B cell (primary cell): ENCODE data around the gene PTCHD1. TPM values are rescaled to one million over a fixed set of nuclear protein-coding genes. Genes with fewer than 3 reads are reported as not detected.

Experiments
- ATAC-seq: fragments of 200-7000 bp; cut with Tn5 transposase; one replicate; pipeline ENCODE4 v1.10.0; 2021; ENCODE audit warnings: low read depth, mild to moderate bottlenecking, moderate number of reproducible peaks, moderate library complexity
- CTCF ChIA-PET: fragments of 350-600 bp; sonication (Branson Sonifier 250); formaldehyde crosslinking; loops from one replicate; lab custom pipeline; 2021; ENCODE audit warnings: antibody characterized with exemption, inconsistent platforms; lab: Charles Lee
- POLR2A ChIA-PET: fragments of 350-600 bp; sonication (Branson Sonifier 250); formaldehyde crosslinking; loops from one replicate; lab custom pipeline; 2021; ENCODE audit warnings: antibody characterized with exemption; lab: Charles Lee
- DNase-seq: peaks from one replicate; pipeline ENCODE4 v3.0.0; 2013
- H2AFZ ChIP-seq: 2 replicates; pipeline ENCODE4 v1.6.1; 2012; ENCODE audit warnings: mild to moderate bottlenecking, low read depth, low read length; ENCODE audit not compliant: insufficient read depth, poor library complexity, severe bottlenecking
- H3K27ac ChIP-seq, 2 donors: 1 replicate in 1 of 2; 2 replicates in 1 of 2; pipeline ENCODE4 v1.5.1; 2012 to 2013; ENCODE audit warnings: low read length in 2 of 2, mild to moderate bottlenecking in 2 of 2, moderate library complexity in 1 of 2
- H3K27me3 ChIP-seq, 4 experiments: fragments of 200-600 bp in 1 of 4; sonication (generic) in 1 of 4; replicated peaks in 1 of 4; 1 replicate in 2 of 4; 2 replicates in 2 of 4; pipeline versions ENCODE4 v1.6.1 to v1.7.0; 2013 to 2016; ENCODE audit warnings: low read length in 3 of 4, mild to moderate bottlenecking in 2 of 4, mixed read lengths in 1 of 4, moderate library complexity in 1 of 4; ENCODE audit not compliant: insufficient read depth in 4 of 4, control insufficient read depth in 3 of 4; ENCODE audit errors: control extremely low read depth in 1 of 4
- H3K36me3 ChIP-seq, 2 experiments: replicated peaks in 1 of 2; 1 replicate in 1 of 2; 2 replicates in 1 of 2; pipeline versions ENCODE4 v1.6.1 to v1.7.1; 2013; ENCODE audit warnings: low read length in 1 of 2; ENCODE audit not compliant: insufficient read depth in 2 of 2, control insufficient read depth in 1 of 2; ENCODE audit errors: control extremely low read depth in 1 of 2, extremely low read depth in 1 of 2
- H3K4me1 ChIP-seq, 2 donors: fragments of 200-600 bp in 1 of 2; sonication (generic) in 1 of 2; 1 replicate in 1 of 2; 2 replicates in 1 of 2; pipeline versions ENCODE4 v1.5.1 to v1.6.1; 2013 to 2017; ENCODE audit warnings: low read length in 2 of 2; ENCODE audit not compliant: control insufficient read depth in 2 of 2, insufficient read depth in 2 of 2
- H3K4me2 ChIP-seq: replicated peaks from 2 replicates; pipeline ENCODE3; 2012; ENCODE audit warnings: mild to moderate bottlenecking, low read depth, low read length; ENCODE audit not compliant: poor library complexity, severe bottlenecking
- H3K4me3 ChIP-seq, 5 experiments: fragments of 200-600 bp in 1 of 5; sonication (generic) in 1 of 5; 1 replicate in 3 of 5; 2 replicates in 2 of 5; pipeline versions ENCODE4 v1.5.1 to v1.7.0; 2011 to 2016; ENCODE audit warnings: low read length in 4 of 5, mild to moderate bottlenecking in 4 of 5, low read depth in 2 of 5, control low read depth in 1 of 5, moderate library complexity in 1 of 5; ENCODE audit not compliant: insufficient read depth in 1 of 5; ENCODE audit errors: control extremely low read depth in 1 of 5, extremely low read depth in 1 of 5
- H3K79me2 ChIP-seq: fragments of 200-600 bp; sonication (generic); one replicate; pipeline ENCODE4 v1.6.0; 2016; ENCODE audit warnings: low read length; ENCODE audit not compliant: control insufficient read depth, insufficient read depth
- H3K9ac ChIP-seq: fragments of 200-600 bp; sonication (generic); 2 replicates; pipeline ENCODE4 v1.6.1; 2017; ENCODE audit warnings: mild to moderate bottlenecking, low read length, moderate library complexity
- H3K9me3 ChIP-seq, 3 donors: one replicate each; pipeline versions ENCODE4 v1.6.1 to v1.7.1; 2013; ENCODE audit warnings: low read length in 2 of 3; ENCODE audit not compliant: control insufficient read depth in 2 of 3, insufficient read depth in 1 of 3; ENCODE audit errors: control extremely low read depth in 1 of 3
- H4K20me1 ChIP-seq: 2 replicates; pipeline ENCODE4 v1.6.0; 2012; ENCODE audit warnings: mild to moderate bottlenecking, low read length; ENCODE audit not compliant: insufficient read depth, control insufficient read depth, poor library complexity, severe bottlenecking
- H3K27ac Mint-ChIP-seq: one replicate; pipeline ENCODE4 v1.8.0; 2021; ENCODE audit warnings: mixed read lengths
- H3K27me3 Mint-ChIP-seq: one replicate; pipeline ENCODE4 v1.8.0; 2021; ENCODE audit warnings: mixed read lengths
- H3K4me1 Mint-ChIP-seq: one replicate; pipeline ENCODE4 v1.8.0; 2021; ENCODE audit warnings: mixed read lengths
- H3K4me3 Mint-ChIP-seq: one replicate; pipeline ENCODE4 v1.8.0; 2021; ENCODE audit warnings: mixed read lengths
- H3K9me3 Mint-ChIP-seq: one replicate; pipeline ENCODE4 v1.8.0; 2022; ENCODE audit warnings: mixed read lengths; ENCODE audit not compliant: insufficient read depth
- EZH2 ChIP-seq: IDR thresholded peaks from 2 replicates; pipeline ENCODE4 v1.6.1; 2012; ENCODE audit warnings: borderline replicate concordance, low read depth, mild to moderate bottlenecking, moderate library complexity, low read length; ENCODE audit not compliant: insufficient read depth, poor library complexity, severe bottlenecking
- WGBS: methylation state at CpG from one replicate; pipeline ENCODE4 v1.1.5; 2013; ENCODE audit warnings: missing lambda C conversion rate; ENCODE audit not compliant: insufficient coverage; 5-methylcytosine and 5-hydroxymethylcytosine counted together
- intact Hi-C: fragments of 100-400 bp; cut with micrococcal nuclease; formaldehyde crosslinking; loops from one replicate; pipeline ENCODE4 v1.10.0; 2022
- polyA plus RNA-seq: library from polyadenylated mRNA; depleted of rRNA; stranded (reverse); fragments of >200 nt; gene quantifications from 2 replicates; pipeline ENCODE4 v1.2.3, GENCODE V29; 2012
- total RNA-seq, 2 donors: library from RNA; stranded (reverse); fragments of 120-200 nt in 1 of 2; gene quantifications; 1 replicate in 1 of 2; 2 replicates in 1 of 2; pipeline versions ENCODE4 v1.2.3 to v1.2.4, GENCODE V29; 2013 to 2022
- TF ChIP-seq, protein P1 (sequence below): fragments of 200-600 bp; IDR thresholded peaks from one replicate; pipeline ENCODE4 v1.8.0; 2022; ENCODE audit warnings: antibody characterized with exemption, mild to moderate bottlenecking

Gene PTCHD1
- total and polyA plus RNA-seq, 2 donors (not counting 1 experiment from before 2014, with no cell fraction given): not detected

DNA sequence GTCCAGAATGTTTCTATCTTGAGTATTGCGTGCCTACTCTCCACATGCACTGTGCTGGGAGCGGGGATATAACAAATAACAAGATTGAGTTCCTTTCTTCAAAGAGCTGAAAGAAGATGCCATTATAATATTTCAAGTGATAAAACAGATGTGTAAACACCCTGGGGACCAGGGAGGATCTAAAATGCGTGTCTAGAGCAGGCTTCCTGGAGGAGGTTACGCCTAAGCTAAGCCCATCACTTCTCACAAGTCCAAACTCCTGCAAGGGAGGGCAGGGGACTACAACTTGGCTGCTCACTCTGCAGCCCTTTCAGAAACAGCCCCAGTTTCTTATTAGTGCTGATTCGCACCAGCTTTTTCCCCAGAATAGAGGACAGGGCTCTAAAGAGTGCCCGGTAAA is 21.5 kb downstream of the PTCHD1 start:
- Histone ChIP-seq H3K9ac (no peak overlapping the region), H3K27ac (no peak overlapping the region), H3K4me1 (no peaks in the 10 kb centered on the region), H3K4me3 (no peak overlapping the region), H4K20me1 (no peaks in the 10 kb centered on the region), H3K9me3 (no peaks in the 10 kb centered on the region), H3K4me2 (no peak overlapping the region), H3K36me3 (no peaks in the 10 kb centered on the region), H3K79me2 (no peaks in the 10 kb centered on the region), H2AFZ (no peak overlapping the region), H3K27me3 (no peaks in the 10 kb centered on the region)
- CTCF ChIA-PET: no interaction called here
- TF ChIP-seq EZH2: no peak
- TF ChIP-seq, protein P1, sequence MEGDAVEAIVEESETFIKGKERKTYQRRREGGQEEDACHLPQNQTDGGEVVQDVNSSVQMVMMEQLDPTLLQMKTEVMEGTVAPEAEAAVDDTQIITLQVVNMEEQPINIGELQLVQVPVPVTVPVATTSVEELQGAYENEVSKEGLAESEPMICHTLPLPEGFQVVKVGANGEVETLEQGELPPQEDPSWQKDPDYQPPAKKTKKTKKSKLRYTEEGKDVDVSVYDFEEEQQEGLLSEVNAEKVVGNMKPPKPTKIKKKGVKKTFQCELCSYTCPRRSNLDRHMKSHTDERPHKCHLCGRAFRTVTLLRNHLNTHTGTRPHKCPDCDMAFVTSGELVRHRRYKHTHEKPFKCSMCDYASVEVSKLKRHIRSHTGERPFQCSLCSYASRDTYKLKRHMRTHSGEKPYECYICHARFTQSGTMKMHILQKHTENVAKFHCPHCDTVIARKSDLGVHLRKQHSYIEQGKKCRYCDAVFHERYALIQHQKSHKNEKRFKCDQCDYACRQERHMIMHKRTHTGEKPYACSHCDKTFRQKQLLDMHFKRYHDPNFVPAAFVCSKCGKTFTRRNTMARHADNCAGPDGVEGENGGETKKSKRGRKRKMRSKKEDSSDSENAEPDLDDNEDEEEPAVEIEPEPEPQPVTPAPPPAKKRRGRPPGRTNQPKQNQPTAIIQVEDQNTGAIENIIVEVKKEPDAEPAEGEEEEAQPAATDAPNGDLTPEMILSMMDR: no peak
- no CpG with 5 or more reads among the region's 6 CpGs for WGBS
- Mint-ChIP-seq H3K27ac (no peak overlapping the region), H3K4me1 (no peaks in the 10 kb centered on the region), H3K9me3 (no peaks in the 10 kb centered on the region), H3K27me3 (peaks cover 4% of the 10 kb centered on the region), H3K4me3 (no peak overlapping the region)
- intact Hi-C loops: no loop called here
- POLR2A ChIA-PET: no interaction called here
- DNase-seq (no peak), ATAC-seq (no peak)

DNA sequence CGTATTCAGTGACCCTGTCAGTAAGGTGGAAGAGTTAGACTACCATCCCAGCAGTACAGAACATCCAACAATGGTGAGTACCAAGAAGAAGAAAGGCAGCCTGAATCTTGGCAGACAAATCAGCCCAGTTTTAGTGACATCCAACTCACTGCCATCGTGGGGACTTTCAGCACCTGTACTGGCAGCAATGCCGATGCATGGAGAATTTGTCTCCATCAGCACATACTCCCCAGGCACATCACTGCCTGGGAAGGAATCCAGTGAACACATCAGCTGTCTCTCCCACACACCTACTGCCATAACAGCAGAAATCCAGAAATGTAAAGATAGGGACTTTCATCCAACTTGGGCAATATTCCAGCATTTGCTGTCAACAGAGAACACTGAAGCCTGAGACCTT is 29.8 kb downstream of the PTCHD1 start:
- H3K4me1 Mint-ChIP-seq: no peaks in the 10 kb centered on the region
- 100% methylated on average over 2 of the region's 3 CpGs for WGBS

More for the DNA sequence above, 29.8 kb downstream of the PTCHD1 start:
- intact Hi-C loops: no loop called here
- Histone ChIP-seq H3K36me3 (no peaks in the 10 kb centered on the region), H3K9ac (no peak overlapping the region), H3K4me2 (no peak overlapping the region), H3K27me3 (no peaks in the 10 kb centered on the region), H4K20me1 (no peaks in the 10 kb centered on the region), H2AFZ (no peak overlapping the region), H3K27ac (no peak overlapping the region), H3K79me2 (no peaks in the 10 kb centered on the region), H3K9me3 (peaks cover 0 to 4% (median 0%) of the 10 kb centered on the region in 3 donors), H3K4me3 (no peak overlapping the region), H3K4me1 (no peaks in the 10 kb centered on the region)
- H3K27ac Mint-ChIP-seq: no peak overlapping the region
- TF ChIP-seq, protein P1: no peak
- TF ChIP-seq EZH2: no peak
- H3K4me3 Mint-ChIP-seq: no peak overlapping the region
- ATAC-seq (no peak), DNase-seq (no peak)
- peaks cover 4% of the 10 kb centered on the region for H3K27me3 Mint-ChIP-seq
- no peaks in the 10 kb centered on the region for H3K9me3 Mint-ChIP-seq
- CTCF ChIA-PET: no interaction called here
- POLR2A ChIA-PET: no interaction called here
